Smooth muscle cell (in vitro differentiated cells): ENCODE measurements around the gene IFIT3. TPM values are rescaled to one million over a fixed set of nuclear protein-coding genes. Genes with fewer than 3 reads are reported as not detected.

Experiments
- DNase-seq: peaks from one replicate; lab custom pipeline; 2025; ENCODE audit not compliant: unreplicated experiment; lab: John Stamatoyannopoulos, UW
- H2AFZ ChIP-seq: fragments of 200-600 bp; sonication (generic); 2 replicates; pipeline ENCODE4 v1.6.0; 2016; ENCODE audit warnings: antibody characterized with exemption, low read depth, mild to moderate bottlenecking
- H3F3A ChIP-seq: fragments of 200-600 bp; sonication (generic); 2 replicates; pipeline ENCODE4 v1.6.0; 2017; ENCODE audit warnings: antibody characterized with exemption, low read depth
- H3K27ac ChIP-seq: fragments of 200-600 bp; sonication (generic); 2 replicates; pipeline ENCODE4 v1.5.1; 2016; ENCODE audit warnings: low read depth, mild to moderate bottlenecking
- H3K27me3 ChIP-seq: fragments of 200-600 bp; sonication (generic); 2 replicates; pipeline ENCODE4 v1.6.1; 2016; ENCODE audit warnings: low read depth, mild to moderate bottlenecking
- H3K36me3 ChIP-seq: fragments of 200-600 bp; sonication (generic); 2 replicates; pipeline ENCODE4 v1.5.1; 2016; ENCODE audit warnings: low read depth
- H3K4me1 ChIP-seq: fragments of 200-600 bp; sonication (generic); 2 replicates; pipeline ENCODE4 v1.5.1; 2016; ENCODE audit warnings: low read depth
- H3K4me2 ChIP-seq: fragments of 200-600 bp; sonication (generic); 2 replicates; pipeline ENCODE4 v1.6.0; 2016; ENCODE audit warnings: mild to moderate bottlenecking
- H3K4me3 ChIP-seq: fragments of 200-600 bp; sonication (generic); 2 replicates; pipeline ENCODE4 v1.5.1; 2016; ENCODE audit warnings: mild to moderate bottlenecking
- H3K79me2 ChIP-seq: fragments of 200-600 bp; sonication (generic); 2 replicates; pipeline ENCODE4 v1.6.0; 2016; ENCODE audit warnings: low read depth, mild to moderate bottlenecking
- H3K9ac ChIP-seq: fragments of 200-600 bp; sonication (generic); 2 replicates; pipeline ENCODE4 v1.6.0; 2016; ENCODE audit warnings: low read depth
- H3K9me3 ChIP-seq: fragments of 200-600 bp; sonication (generic); replicated peaks from 2 replicates; pipeline ENCODE4 v1.5.1; 2016; ENCODE audit warnings: low read depth
- H4K20me1 ChIP-seq: fragments of 200-600 bp; sonication (generic); 2 replicates; pipeline ENCODE4 v1.6.0; 2016; ENCODE audit warnings: low read depth
- CTCF ChIP-seq: fragments of 200-600 bp; sonication (generic); IDR thresholded peaks from 2 replicates; pipeline ENCODE4 v1.5.1; 2017; ENCODE audit warnings: borderline replicate concordance, mild to moderate bottlenecking, antibody characterized with exemption; ENCODE audit not compliant: insufficient read depth, poor library complexity, severe bottlenecking
- WGBS: methylation state at CpG from one replicate; pipeline ENCODE4 v1.1.7; 2016; ENCODE audit warnings: low lambda C conversion rate; 5-methylcytosine and 5-hydroxymethylcytosine counted together
- polyA plus RNA-seq: library from polyadenylated mRNA; unstranded; fragments of >200 nt; fragmentation: Nextera tagmentation; extraction: Ambion mirVana; gene quantifications from 2 replicates; pipeline ENCODE4 v1.2.1, GENCODE V29; 2016
- total RNA-seq: library from RNA; depleted of rRNA; stranded (reverse); fragments of >200 nt; gene quantifications from 2 replicates; pipeline ENCODE4 v1.2.3, GENCODE V29; 2014

Gene IFIT3
- total and polyA plus RNA-seq, 2 experiments from 2014 or later: 2.1 to 4.6 TPM

GRCh38 chr10:89336241-89336640, 8.4 kb downstream of the IFIT3 start:
- no peak overlapping the region for H2AFZ ChIP-seq
- H3K27ac ChIP-seq: no peak overlapping the region
- no peaks in the 10 kb centered on the region for H3K36me3 ChIP-seq
- no peak for TF ChIP-seq CTCF
- no peak overlapping the region for H3K4me3 ChIP-seq
- peaks cover 18% of the 10 kb centered on the region for H3F3A ChIP-seq
- no peaks in the 10 kb centered on the region for H4K20me1 ChIP-seq
- no peaks in the 10 kb centered on the region for H3K79me2 ChIP-seq
- H3K4me1 ChIP-seq: peaks cover 24% of the 10 kb centered on the region
- WGBS: 91% methylated on average over 3 of the region's 3 CpGs
- H3K27me3 ChIP-seq: no peaks in the 10 kb centered on the region
- no peaks in the 10 kb centered on the region for H3K9me3 ChIP-seq
- H3K9ac ChIP-seq: no peak overlapping the region
- no peak for DNase-seq
- no peak overlapping the region for H3K4me2 ChIP-seq

- no peaks in the 10 kb centered on the region for H3K36me3 ChIP-seq
- peaks cover 12% of the 10 kb centered on the region for H3F3A ChIP-seq
- no peaks in the 10 kb centered on the region for H4K20me1 ChIP-seq
- TF ChIP-seq CTCF: no peak
- H3K9me3 ChIP-seq: no peaks in the 10 kb centered on the region
- H3K27ac ChIP-seq: no peak overlapping the region
- no peak overlapping the region for H2AFZ ChIP-seq
- H3K79me2 ChIP-seq: no peaks in the 10 kb centered on the region
- no peak overlapping the region for H3K4me2 ChIP-seq
- 63% methylated on average over 6 of the region's 6 CpGs for WGBS
- H3K4me1 ChIP-seq: peaks cover 18% of the 10 kb centered on the region
- H3K4me3 ChIP-seq: no peak overlapping the region
- DNase-seq: no peak
- no peaks in the 10 kb centered on the region for H3K27me3 ChIP-seq
- H3K9ac ChIP-seq: no peak overlapping the region
These were observed 9.7 kb downstream of the IFIT3 start for GRCh38 chr10:89337484-89337883.

GRCh38 chr10:89338713-89339112, 10.9 kb downstream of the IFIT3 start:
- no peak for TF ChIP-seq CTCF
- DNase-seq: no peak
- no peak overlapping the region for H3K27ac ChIP-seq
- no peak overlapping the region for H3K9ac ChIP-seq
- peaks cover 6% of the 10 kb centered on the region for H3K4me1 ChIP-seq
- no peaks in the 10 kb centered on the region for H4K20me1 ChIP-seq
- no peak overlapping the region for H3K4me2 ChIP-seq
- H3K4me3 ChIP-seq: no peak overlapping the region
- WGBS: 95% methylated on average over 3 of the region's 3 CpGs
- H3F3A ChIP-seq: no peaks in the 10 kb centered on the region
- H2AFZ ChIP-seq: no peak overlapping the region
- no peaks in the 10 kb centered on the region for H3K27me3 ChIP-seq
- H3K9me3 ChIP-seq: no peaks in the 10 kb centered on the region
- H3K79me2 ChIP-seq: no peaks in the 10 kb centered on the region
- no peaks in the 10 kb centered on the region for H3K36me3 ChIP-seq

- no peaks in the 10 kb centered on the region for H3K9me3 ChIP-seq
- no peaks in the 10 kb centered on the region for H3K4me1 ChIP-seq
- H3K4me2 ChIP-seq: no peak overlapping the region
- DNase-seq: no peak
- TF ChIP-seq CTCF: no peak
- no peaks in the 10 kb centered on the region for H3K27me3 ChIP-seq
- no peaks in the 10 kb centered on the region for H3K36me3 ChIP-seq
- no peaks in the 10 kb centered on the region for H3F3A ChIP-seq
- H3K27ac ChIP-seq: no peak overlapping the region
- no peaks in the 10 kb centered on the region for H4K20me1 ChIP-seq
- 89% methylated on average over 4 of the region's 4 CpGs for WGBS
- no peaks in the 10 kb centered on the region for H3K79me2 ChIP-seq
- no peak overlapping the region for H3K4me3 ChIP-seq
- H2AFZ ChIP-seq: no peak overlapping the region
- H3K9ac ChIP-seq: no peak overlapping the region
These were observed 12.1 kb downstream of the IFIT3 start for GRCh38 chr10:89339875-89340274.
